Parathyroid adenoma (tissue), 2 donors: ENCODE data around the gene RCOR1.

Experiments used
- H2AFZ ChIP-seq: fragments of 300-600 bp; sonication (generic); one replicate; pipeline ENCODE4 v1.7.0; 2017; ENCODE audit warnings: antibody characterized with exemption, mild to moderate bottlenecking
- H3K27ac ChIP-seq: fragments of 300-600 bp; sonication (generic); one replicate; pipeline ENCODE4 v1.7.0; 2017
- H3K27me3 ChIP-seq: fragments of 300-600 bp; sonication (generic); one replicate; pipeline ENCODE4 v1.7.0; 2017; ENCODE audit warnings: low read length; ENCODE audit not compliant: control insufficient read depth, insufficient read depth
- H3K36me3 ChIP-seq: fragments of 300-600 bp; sonication (generic); one replicate; pipeline ENCODE4 v1.7.0; 2017; ENCODE audit warnings: low read length; ENCODE audit not compliant: control insufficient read depth, insufficient read depth
- H3K4me1 ChIP-seq: fragments of 300-600 bp; sonication (generic); one replicate; pipeline ENCODE4 v1.7.0; 2017; ENCODE audit warnings: control low read depth
- H3K4me2 ChIP-seq: fragments of 300-600 bp; sonication (generic); one replicate; pipeline ENCODE4 v1.7.0; 2017; ENCODE audit warnings: low read length
- H3K4me3 ChIP-seq: fragments of 300-600 bp; sonication (generic); one replicate; pipeline ENCODE4 v1.7.0; 2017; ENCODE audit warnings: low read depth, low read length
- H3K79me2 ChIP-seq: fragments of 300-600 bp; sonication (generic); one replicate; pipeline ENCODE4 v1.7.0; 2017; ENCODE audit warnings: control low read depth
- H3K9ac ChIP-seq: fragments of 300-600 bp; sonication (generic); one replicate; pipeline ENCODE4 v1.7.0; 2017; ENCODE audit warnings: mild to moderate bottlenecking
- H3K9me3 ChIP-seq: fragments of 300-600 bp; sonication (generic); one replicate; pipeline ENCODE4 v1.7.0; 2017; ENCODE audit warnings: low read length; ENCODE audit not compliant: control insufficient read depth
- TF ChIP-seq, protein P1 (sequence below): fragments of 300-600 bp; sonication (generic); IDR thresholded peaks from one replicate; pipeline ENCODE4 v1.7.0; 2017; ENCODE audit warnings: antibody characterized with exemption, mild to moderate bottlenecking
- donor health status: primary hyperparathyroidism.

Gene RCOR1

DNA sequence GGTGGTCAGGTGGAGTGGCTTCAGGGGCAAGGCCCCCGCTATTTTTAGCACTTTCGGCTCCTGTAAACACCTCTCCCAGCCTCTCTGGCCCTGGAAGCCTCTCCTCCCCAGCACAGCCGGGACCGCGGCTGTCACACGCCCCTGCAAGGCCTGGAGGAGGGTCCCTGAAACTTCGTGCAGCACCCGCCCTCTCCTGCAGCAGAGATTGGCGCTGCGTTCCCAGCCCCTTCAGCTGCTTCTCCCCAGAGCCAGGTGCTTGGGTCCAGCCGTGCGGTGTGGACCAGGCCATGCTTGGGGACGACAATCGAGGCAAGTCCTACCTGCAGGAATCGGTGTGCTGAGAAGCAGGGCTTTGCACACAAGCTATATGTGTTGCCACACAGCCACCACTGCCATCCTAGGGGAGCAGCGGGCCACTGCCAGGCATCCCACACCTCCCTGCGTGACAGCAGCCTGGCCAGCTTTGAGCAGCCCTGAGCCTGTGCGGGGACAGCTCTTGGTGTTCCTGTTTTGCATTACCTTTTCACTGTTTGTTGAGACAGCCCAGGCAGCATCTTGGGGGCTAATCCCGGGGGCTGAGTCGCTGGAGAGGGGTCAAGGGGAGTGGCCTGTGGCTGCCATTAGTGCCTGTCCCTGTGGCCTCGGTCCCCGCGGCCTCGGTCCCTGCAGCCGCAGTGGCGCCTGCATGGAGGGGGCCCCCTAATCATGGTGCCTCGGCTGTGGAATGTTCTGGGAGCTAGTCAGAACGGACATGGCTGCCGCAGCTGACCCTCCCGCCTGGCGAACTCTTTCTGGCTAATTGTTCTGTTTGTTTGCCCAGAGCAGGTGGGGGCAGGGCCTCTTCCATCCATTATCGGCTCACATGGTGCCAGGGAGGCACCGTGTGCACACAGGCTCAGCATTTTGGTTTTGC is 157.2 kb downstream of the RCOR1 start:
- Histone ChIP-seq H3K9me3 (no peaks in the 10 kb centered on the region), H3K79me2 (no peaks in the 10 kb centered on the region), H3K4me2 (no peak overlapping the region), H3K9ac (no peak overlapping the region), H3K4me3 (no peak overlapping the region), H3K4me1 (no peaks in the 10 kb centered on the region), H3K27me3 (no peaks in the 10 kb centered on the region), H3K27ac (no peak overlapping the region), H2AFZ (no peak overlapping the region), H3K36me3 (no peaks in the 10 kb centered on the region)
- TF ChIP-seq, protein P1, sequence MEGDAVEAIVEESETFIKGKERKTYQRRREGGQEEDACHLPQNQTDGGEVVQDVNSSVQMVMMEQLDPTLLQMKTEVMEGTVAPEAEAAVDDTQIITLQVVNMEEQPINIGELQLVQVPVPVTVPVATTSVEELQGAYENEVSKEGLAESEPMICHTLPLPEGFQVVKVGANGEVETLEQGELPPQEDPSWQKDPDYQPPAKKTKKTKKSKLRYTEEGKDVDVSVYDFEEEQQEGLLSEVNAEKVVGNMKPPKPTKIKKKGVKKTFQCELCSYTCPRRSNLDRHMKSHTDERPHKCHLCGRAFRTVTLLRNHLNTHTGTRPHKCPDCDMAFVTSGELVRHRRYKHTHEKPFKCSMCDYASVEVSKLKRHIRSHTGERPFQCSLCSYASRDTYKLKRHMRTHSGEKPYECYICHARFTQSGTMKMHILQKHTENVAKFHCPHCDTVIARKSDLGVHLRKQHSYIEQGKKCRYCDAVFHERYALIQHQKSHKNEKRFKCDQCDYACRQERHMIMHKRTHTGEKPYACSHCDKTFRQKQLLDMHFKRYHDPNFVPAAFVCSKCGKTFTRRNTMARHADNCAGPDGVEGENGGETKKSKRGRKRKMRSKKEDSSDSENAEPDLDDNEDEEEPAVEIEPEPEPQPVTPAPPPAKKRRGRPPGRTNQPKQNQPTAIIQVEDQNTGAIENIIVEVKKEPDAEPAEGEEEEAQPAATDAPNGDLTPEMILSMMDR, result no peak

DNA sequence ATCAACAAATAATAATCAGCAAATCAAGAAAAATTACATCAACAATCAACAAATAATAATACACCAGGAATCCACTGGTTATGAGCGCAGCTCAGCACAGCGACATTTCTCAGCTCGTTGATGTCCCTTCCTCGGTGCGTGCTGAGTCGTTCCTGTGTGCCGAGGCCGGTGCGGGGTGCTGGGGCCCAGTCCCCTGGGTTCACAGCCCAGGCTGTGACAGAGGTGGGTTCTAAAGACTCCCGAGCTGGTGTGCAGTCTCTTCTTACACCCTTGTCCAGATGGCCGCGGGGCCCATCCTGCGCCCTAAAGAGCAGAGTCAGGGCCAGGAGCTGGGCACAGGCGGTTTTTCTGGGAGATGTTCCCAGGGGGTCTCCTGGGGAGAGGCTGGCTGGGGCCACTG is 157.9 kb downstream of the RCOR1 start:
- Histone ChIP-seq H3K27me3 (no peaks in the 10 kb centered on the region), H3K27ac (no peak overlapping the region), H3K9ac (no peak overlapping the region), H3K4me3 (no peak overlapping the region), H3K4me1 (no peaks in the 10 kb centered on the region), H3K79me2 (no peaks in the 10 kb centered on the region), H3K9me3 (no peaks in the 10 kb centered on the region), H3K4me2 (no peak overlapping the region), H2AFZ (no peak overlapping the region), H3K36me3 (no peaks in the 10 kb centered on the region)
- TF ChIP-seq, protein P1, result no peak

DNA sequence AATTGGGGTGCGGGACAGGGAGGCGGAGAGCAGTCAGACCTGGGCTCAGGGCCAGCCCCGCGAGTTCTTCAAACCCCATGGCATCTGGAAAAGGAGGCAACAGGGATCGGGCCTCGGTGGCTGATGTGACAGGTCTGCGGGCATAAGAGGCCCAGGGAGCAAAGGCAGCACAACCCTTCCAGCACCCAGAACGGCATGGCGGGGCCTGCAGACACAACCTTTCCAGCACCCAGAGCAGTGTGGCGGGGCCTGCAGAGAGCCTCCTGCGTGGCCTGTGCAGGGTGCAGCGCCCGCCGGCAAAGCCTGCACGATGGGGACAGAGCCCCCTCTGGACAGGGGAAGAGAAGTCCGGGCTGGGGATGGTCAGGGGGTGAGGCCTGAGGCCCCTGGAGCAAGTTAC is 158.6 kb downstream of the RCOR1 start:
- H3K36me3 ChIP-seq, result no peaks in the 10 kb centered on the region
- H3K9me3 ChIP-seq, result no peaks in the 10 kb centered on the region
- H3K27me3 ChIP-seq, result no peaks in the 10 kb centered on the region
- TF ChIP-seq, protein P1, result no peak
- no peaks in the 10 kb centered on the region for H3K4me1 ChIP-seq
- H2AFZ ChIP-seq, result no peak overlapping the region
- no peaks in the 10 kb centered on the region for H3K79me2 ChIP-seq
- no peak overlapping the region for H3K4me3 ChIP-seq
- no peak overlapping the region for H3K4me2 ChIP-seq
- H3K9ac ChIP-seq, result no peak overlapping the region
- H3K27ac ChIP-seq, result no peak overlapping the region

DNA sequence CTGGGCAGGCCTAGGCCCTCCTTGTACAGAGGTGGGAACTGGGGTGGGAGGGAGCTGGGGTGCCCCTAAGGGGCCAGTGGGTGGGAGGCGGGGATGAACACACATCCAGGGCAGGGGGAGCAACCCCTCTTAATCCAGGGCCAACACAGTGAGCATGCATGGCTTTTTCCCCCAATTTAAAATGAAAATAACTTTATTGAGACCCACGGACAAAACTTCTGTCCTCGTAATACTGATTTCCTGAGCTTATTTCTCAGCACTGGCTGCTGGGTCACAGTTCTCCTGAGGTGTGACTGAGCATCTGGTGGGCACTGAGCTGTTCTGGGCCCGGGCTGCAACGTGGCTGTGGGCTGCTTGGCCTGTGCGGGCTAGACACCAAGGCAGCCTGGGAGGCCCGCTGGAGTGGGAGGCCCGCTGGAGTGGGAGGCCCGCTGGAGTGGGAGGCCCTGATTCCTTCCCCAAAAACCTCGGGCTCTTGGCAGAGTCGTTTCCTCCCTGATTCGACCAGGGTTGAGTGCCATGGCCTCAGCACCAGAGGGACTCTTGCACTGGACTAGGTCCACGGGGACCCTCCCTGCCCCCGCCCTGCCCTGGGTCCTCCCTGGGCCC is 159.9 kb downstream of the RCOR1 start:
- TF ChIP-seq, protein P1, result no peak
- Histone ChIP-seq H3K79me2 (no peaks in the 10 kb centered on the region), H3K9ac (no peak overlapping the region), H3K27me3 (no peaks in the 10 kb centered on the region), H3K4me1 (no peaks in the 10 kb centered on the region), H3K36me3 (no peaks in the 10 kb centered on the region), H3K4me2 (no peak overlapping the region), H3K4me3 (no peak overlapping the region), H3K9me3 (no peaks in the 10 kb centered on the region), H2AFZ (no peak overlapping the region), H3K27ac (no peak overlapping the region)
